GM12878 (cell line): Measurements from ENCODE around the gene PRRX2. TPM values are rescaled to one million over a fixed set of nuclear protein-coding genes. Genes with fewer than 3 reads are reported as not detected.

Source experiments
- ATAC-seq: fragments of 200-7000 bp; cut with Tn5 transposase; 3 replicates; pipeline ENCODE4 v1.9.1; 2020; ENCODE audit warnings: mild to moderate bottlenecking, moderate library complexity
- BruUV-seq: library from RNA; stranded (reverse); fragments of 400-500 nt; replicated peaks from 2 replicates; lab custom pipeline; 2021; lab: Mats Ljungman, UMichigan
- CTCF ChIA-PET: fragments of 300-600 bp; sonication (Branson Sonifier 250); formaldehyde crosslinking; extraction: SDS; loops from one replicate; lab custom pipeline; 2021; ENCODE audit warnings: inconsistent platforms; lab: Yijun Ruan, JAX
- POLR2A ChIA-PET: fragments of 350-600 bp; formaldehyde crosslinking; extraction: SDS; loops from one replicate; lab custom pipeline; 2021; ENCODE audit warnings: inconsistent platforms; lab: Charles Lee
- RAD21 ChIA-PET: fragments of 300-600 bp; sonication (Branson Sonifier 250); formaldehyde crosslinking; loops from one replicate; lab custom pipeline; 2023; ENCODE audit warnings: antibody characterized with exemption; ENCODE audit not compliant: unreplicated experiment; lab: Charles Lee
- SMC1A ChIA-PET: fragments of 300-600 bp; sonication (Branson Sonifier 250); formaldehyde crosslinking; loops from one replicate; lab custom pipeline; 2023; ENCODE audit not compliant: unreplicated experiment, uncharacterized antibody; lab: Charles Lee
- DNase-seq: peaks from one replicate; pipeline ENCODE4 v3.0.0-alpha.2; 2011; ENCODE audit warnings: low read depth, low spot score
- FAIRE-seq: peaks from 3 replicates; lab custom pipeline; 2011; peaks lifted over from hg19 to GRCh38; lab: Jason Lieb, UNC
- H2AFZ ChIP-seq: 2 replicates; pipeline ENCODE4 v1.6.0; 2011; ENCODE audit warnings: low read depth, low read length, control low read depth; ENCODE audit not compliant: control insufficient read depth
- H3K27ac ChIP-seq: 2 replicates; pipeline ENCODE4 v1.5.1; 2011; ENCODE audit warnings: control low read depth; ENCODE audit not compliant: control insufficient read depth, insufficient read depth
- H3K27me3 ChIP-seq, 2 experiments: replicated peaks in 1 of 2; 2 replicates each; pipeline versions ENCODE4 v1.6.0 to v1.6.1; 2011; ENCODE audit warnings: low read length in 1 of 2; ENCODE audit not compliant: control insufficient read depth in 2 of 2, insufficient read depth in 2 of 2
- H3K36me3 ChIP-seq, 2 experiments: 2 replicates each; pipeline ENCODE4 v1.5.1; 2011; ENCODE audit warnings: low read length in 1 of 2; ENCODE audit not compliant: control insufficient read depth in 2 of 2, insufficient read depth in 2 of 2
- H3K4me1 ChIP-seq: 2 replicates; pipeline ENCODE4 v1.6.1; 2011; ENCODE audit warnings: mild to moderate bottlenecking, low read length, moderate library complexity, mixed read lengths; ENCODE audit not compliant: control insufficient read depth, insufficient read depth
- H3K4me2 ChIP-seq: 2 replicates; pipeline ENCODE4 v1.6.0; 2011; ENCODE audit warnings: control low read depth; ENCODE audit not compliant: control insufficient read depth, insufficient read depth
- H3K4me3 ChIP-seq: fragments of 200-600 bp; sonication (generic); 2 replicates; pipeline ENCODE4 v1.5.1; 2016
- H3K79me2 ChIP-seq: 2 replicates; pipeline ENCODE4 v1.6.0; 2011; ENCODE audit warnings: low read length; ENCODE audit not compliant: control insufficient read depth, insufficient read depth
- H3K9ac ChIP-seq: 2 replicates; pipeline ENCODE4 v1.8.0; 2011; ENCODE audit warnings: low read length, control low read depth, mixed read lengths; ENCODE audit not compliant: control insufficient read depth, insufficient read depth
- H3K9me3 ChIP-seq: replicated peaks from 3 replicates; pipeline ENCODE4 v1.5.1; 2011; ENCODE audit warnings: mild to moderate bottlenecking, low read length; ENCODE audit not compliant: control insufficient read depth, insufficient read depth
- H4K20me1 ChIP-seq: 2 replicates; pipeline ENCODE4 v1.6.0; 2011; ENCODE audit not compliant: control insufficient read depth, insufficient read depth
- BACH1 ChIP-seq: fragments of 450-650 bp; IDR thresholded peaks from 2 replicates; pipeline ENCODE4 v1.6.1; 2017; ENCODE audit warnings: mild to moderate bottlenecking, borderline replicate concordance
- CEBPB ChIP-seq, 2 experiments: fragments of 150-350 bp in 1 of 2; IDR thresholded peaks; 2 replicates each; pipeline ENCODE4 v1.6.1; 2012 to 2014; ENCODE audit warnings: low read depth in 2 of 2, low read length in 2 of 2, borderline replicate concordance in 1 of 2, inconsistent platforms in 1 of 2
- CHD4 ChIP-seq: fragments of 200-600 bp; sonication (generic); IDR thresholded peaks from 2 replicates; pipeline ENCODE4 v1.6.1; 2016; ENCODE audit warnings: mild to moderate bottlenecking
- FOXK2 ChIP-seq: fragments of 450-650 bp; IDR thresholded peaks from 2 replicates; pipeline ENCODE4 v1.6.1; 2017; ENCODE audit warnings: mild to moderate bottlenecking, moderate library complexity
- HDAC2 ChIP-seq: fragments of 200-600 bp; sonication (generic); IDR thresholded peaks from 2 replicates; pipeline ENCODE4 v1.6.1; 2017
- KAT2A ChIP-seq: conservative IDR thresholded peaks from 2 replicates; pipeline ENCODE4 v1.6.1; 2011; ENCODE audit warnings: low read depth, low read length; ENCODE audit not compliant: control insufficient read depth
- MYB ChIP-seq: fragments of 150-350 bp; IDR thresholded peaks from 2 replicates; pipeline ENCODE4 v1.6.1; 2014; ENCODE audit warnings: mild to moderate bottlenecking, low read depth, low read length, borderline replicate concordance
- NFXL1 ChIP-seq: fragments of 450-650 bp; IDR thresholded peaks from 2 replicates; pipeline ENCODE4 v1.6.1; 2017; ENCODE audit warnings: antibody characterized with exemption, mild to moderate bottlenecking, borderline replicate concordance
- POU2F2 ChIP-seq: IDR thresholded peaks from 3 replicates; pipeline ENCODE4 v1.6.1; 2011; ENCODE audit warnings: low read depth, mild to moderate bottlenecking, low read length, borderline replicate concordance
- RELA ChIP-seq: fragments of 450-650 bp; IDR thresholded peaks from 2 replicates; pipeline ENCODE4 v1.8.0; 2014; ENCODE audit warnings: borderline replicate concordance; ENCODE audit not compliant: partially characterized antibody
- SPI1 ChIP-seq: IDR thresholded peaks from 2 replicates; pipeline ENCODE4 v1.6.1; 2011; ENCODE audit warnings: low read depth, mild to moderate bottlenecking, low read length, moderate library complexity, borderline replicate concordance; ENCODE audit not compliant: insufficient read depth
- STAT3 ChIP-seq: IDR thresholded peaks from 2 replicates; pipeline ENCODE4 v1.6.1; 2011; ENCODE audit warnings: low read depth, low read length, improper control_type of control experiment
- WGBS: methylation state at CpG from one replicate; pipeline ENCODE4 v1.1.6; 2016; ENCODE audit warnings: low lambda C conversion rate; ENCODE audit not compliant: insufficient replicate concordance, insufficient coverage; ENCODE audit errors: missing lambda C conversion rate; 5-methylcytosine and 5-hydroxymethylcytosine counted together
- in situ Hi-C: fragments of 300-500 bp; cut with MboI; formaldehyde crosslinking; loops from 9 replicates; pipeline ENCODE4 v1.14.3; 2018; ENCODE audit warnings: mixed read lengths
- intact Hi-C: fragments of 100-400 bp; cut with micrococcal nuclease; formaldehyde crosslinking; loops from one replicate; pipeline ENCODE4 v1.14.2; 2022; ENCODE audit not compliant: unreplicated experiment
- polyA plus RNA-seq, 11 experiments: library from polyadenylated mRNA; depleted of rRNA in 4 of 11; unstranded in 6 of 11; stranded (reverse) in 5 of 11; fragments of >200 nt; fragmentation: Nextera tagmentation in 4 of 11; fragmentation: Illumina TruSeq in 1 of 11; extraction: Ambion mirVana in 4 of 11; extraction: Trizol in 1 of 11; gene quantifications; 1 replicate in 1 of 11; 2 replicates in 10 of 11; pipeline versions ENCODE4 v1.2.1 to v1.2.3, GENCODE V29; 2011 to 2016; ENCODE audit warnings: inconsistent platforms in 2 of 11, missing spikeins in 2 of 11, low read depth in 1 of 11
- total RNA-seq, 4 experiments: library from RNA; depleted of rRNA in 3 of 4; stranded (reverse); fragments of >200 nt in 3 of 4; fragmentation: Illumina TruSeq in 1 of 4; extraction: Trizol in 1 of 4; gene quantifications; 2 replicates each; pipeline versions ENCODE4 v1.2.1 to v1.2.3, GENCODE V29; 2013 to 2021
- TF ChIP-seq, protein P1 (sequence below): IDR thresholded peaks from 2 replicates; pipeline ENCODE4 v1.6.1; 2012; ENCODE audit warnings: low read depth, low read length, improper control_type of control experiment
- TF ChIP-seq, protein P2 (sequence below): fragments of 450-650 bp; formaldehyde crosslinking; IDR thresholded peaks from 2 replicates; pipeline ENCODE4 v1.5.0; 2022; ENCODE audit warnings: mild to moderate bottlenecking, missing genetic modification characterization
- TF ChIP-seq, protein P3 (sequence below): IDR thresholded peaks from 2 replicates; pipeline ENCODE4 v1.6.1; 2011; ENCODE audit warnings: mild to moderate bottlenecking, low read depth, low read length, moderate library complexity; ENCODE audit not compliant: insufficient replicate concordance

The PRRX2 gene
- total and polyA plus RNA-seq, 10 of the 15 experiments (the other 5 are each of a cell fraction or from before 2014, with no cell fraction given): not detected

DNA sequence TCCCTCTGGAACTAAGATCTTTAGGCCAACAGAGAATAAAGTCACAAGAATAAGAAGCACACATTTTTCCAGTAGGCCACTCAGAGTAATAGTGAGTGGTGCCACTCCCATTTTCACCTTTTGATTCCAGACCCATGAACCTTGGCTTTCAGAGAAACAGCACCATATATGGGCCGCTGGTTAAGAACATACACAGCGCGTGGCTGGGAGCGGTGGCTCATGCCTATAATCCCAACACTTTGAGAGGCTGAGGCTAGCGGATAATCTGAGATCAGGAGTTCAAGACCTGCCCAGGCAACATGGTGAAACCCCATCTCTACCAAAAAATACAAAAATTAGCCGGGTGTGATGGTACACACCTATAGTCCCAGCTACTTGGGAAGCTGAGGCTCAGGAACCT is 103.0 kb downstream of the PRRX2 start (continued):
- TF ChIP-seq, protein P1, sequence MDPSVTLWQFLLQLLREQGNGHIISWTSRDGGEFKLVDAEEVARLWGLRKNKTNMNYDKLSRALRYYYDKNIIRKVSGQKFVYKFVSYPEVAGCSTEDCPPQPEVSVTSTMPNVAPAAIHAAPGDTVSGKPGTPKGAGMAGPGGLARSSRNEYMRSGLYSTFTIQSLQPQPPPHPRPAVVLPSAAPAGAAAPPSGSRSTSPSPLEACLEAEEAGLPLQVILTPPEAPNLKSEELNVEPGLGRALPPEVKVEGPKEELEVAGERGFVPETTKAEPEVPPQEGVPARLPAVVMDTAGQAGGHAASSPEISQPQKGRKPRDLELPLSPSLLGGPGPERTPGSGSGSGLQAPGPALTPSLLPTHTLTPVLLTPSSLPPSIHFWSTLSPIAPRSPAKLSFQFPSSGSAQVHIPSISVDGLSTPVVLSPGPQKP: no peak
- TF ChIP-seq KAT2A (no peak), POU2F2 (no peak), STAT3 (no peak), CHD4 (no peak)

DNA sequence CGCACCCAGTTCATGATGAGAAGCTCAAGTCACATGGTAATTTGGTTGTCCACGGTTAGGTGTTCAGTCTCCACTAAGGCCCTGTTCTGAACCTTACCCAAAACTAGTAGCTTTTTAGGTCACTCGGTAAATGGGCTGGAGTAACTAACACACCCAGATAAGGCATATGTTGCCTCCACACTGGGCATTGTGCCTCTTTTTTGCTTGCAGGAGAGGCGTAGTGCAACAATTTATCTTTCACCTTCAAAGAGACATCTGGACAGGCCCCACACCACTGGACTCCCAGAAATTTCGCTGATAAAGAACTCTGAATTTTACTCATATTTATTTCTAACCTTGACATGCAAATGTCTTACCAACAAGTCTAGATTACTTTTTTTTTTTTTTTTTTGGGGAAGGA is 104.2 kb downstream of the PRRX2 start:
- in situ Hi-C loops (no loop called here), intact Hi-C loops (no loop called here)
- TF ChIP-seq, protein P2, sequence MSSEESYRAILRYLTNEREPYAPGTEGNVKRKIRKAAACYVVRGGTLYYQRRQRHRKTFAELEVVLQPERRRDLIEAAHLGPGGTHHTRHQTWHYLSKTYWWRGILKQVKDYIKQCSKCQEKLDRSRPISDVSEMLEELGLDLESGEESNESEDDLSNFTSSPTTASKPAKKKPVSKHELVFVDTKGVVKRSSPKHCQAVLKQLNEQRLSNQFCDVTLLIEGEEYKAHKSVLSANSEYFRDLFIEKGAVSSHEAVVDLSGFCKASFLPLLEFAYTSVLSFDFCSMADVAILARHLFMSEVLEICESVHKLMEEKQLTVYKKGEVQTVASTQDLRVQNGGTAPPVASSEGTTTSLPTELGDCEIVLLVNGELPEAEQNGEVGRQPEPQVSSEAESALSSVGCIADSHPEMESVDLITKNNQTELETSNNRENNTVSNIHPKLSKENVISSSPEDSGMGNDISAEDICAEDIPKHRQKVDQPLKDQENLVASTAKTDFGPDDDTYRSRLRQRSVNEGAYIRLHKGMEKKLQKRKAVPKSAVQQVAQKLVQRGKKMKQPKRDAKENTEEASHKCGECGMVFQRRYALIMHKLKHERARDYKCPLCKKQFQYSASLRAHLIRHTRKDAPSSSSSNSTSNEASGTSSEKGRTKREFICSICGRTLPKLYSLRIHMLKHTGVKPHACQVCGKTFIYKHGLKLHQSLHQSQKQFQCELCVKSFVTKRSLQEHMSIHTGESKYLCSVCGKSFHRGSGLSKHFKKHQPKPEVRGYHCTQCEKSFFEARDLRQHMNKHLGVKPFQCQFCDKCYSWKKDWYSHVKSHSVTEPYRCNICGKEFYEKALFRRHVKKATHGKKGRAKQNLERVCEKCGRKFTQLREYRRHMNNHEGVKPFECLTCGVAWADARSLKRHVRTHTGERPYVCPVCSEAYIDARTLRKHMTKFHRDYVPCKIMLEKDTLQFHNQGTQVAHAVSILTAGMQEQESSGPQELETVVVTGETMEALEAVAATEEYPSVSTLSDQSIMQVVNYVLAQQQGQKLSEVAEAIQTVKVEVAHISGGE (CRISPR knock-in tag): no peak
- no peak for TF ChIP-seq MYB
- no peak for TF ChIP-seq BACH1
- TF ChIP-seq, protein P1: no peak
- no peak for TF ChIP-seq SPI1
- TF ChIP-seq, protein P3, sequence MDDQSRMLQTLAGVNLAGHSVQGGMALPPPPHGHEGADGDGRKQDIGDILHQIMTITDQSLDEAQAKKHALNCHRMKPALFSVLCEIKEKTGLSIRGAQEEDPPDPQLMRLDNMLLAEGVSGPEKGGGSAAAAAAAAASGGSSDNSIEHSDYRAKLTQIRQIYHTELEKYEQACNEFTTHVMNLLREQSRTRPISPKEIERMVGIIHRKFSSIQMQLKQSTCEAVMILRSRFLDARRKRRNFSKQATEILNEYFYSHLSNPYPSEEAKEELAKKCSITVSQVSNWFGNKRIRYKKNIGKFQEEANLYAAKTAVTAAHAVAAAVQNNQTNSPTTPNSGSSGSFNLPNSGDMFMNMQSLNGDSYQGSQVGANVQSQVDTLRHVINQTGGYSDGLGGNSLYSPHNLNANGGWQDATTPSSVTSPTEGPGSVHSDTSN: no peak
- no peak for TF ChIP-seq CEBPB (IDR thresholded peaks at IDR 0.05; ENCODE audit: borderline replicate concordance in 1 of 2, low read depth in 2 of 2, low read length in 2 of 2)
- TF ChIP-seq RELA: no peak
- TF ChIP-seq HDAC2: no peak
- TF ChIP-seq NFXL1: no peak
- TF ChIP-seq FOXK2: no peak
- Histone ChIP-seq H3K27ac (no peak overlapping the region), H3K27me3 (peaks cover 0 to 1% of the 10 kb centered on the region in 2 experiments; a peak in 1 of 4 replicates), H3K4me2 (no peak overlapping the region), H3K79me2 (no peaks in the 10 kb centered on the region), H3K4me3 (no peak overlapping the region), H4K20me1 (no peaks in the 10 kb centered on the region), H3K9me3 (no peaks in the 10 kb centered on the region), H3K36me3 (no peaks in the 10 kb centered on the region), H3K9ac (no peak overlapping the region), H2AFZ (no peak overlapping the region), H3K4me1 (no peaks in the 10 kb centered on the region)
- no TSS peak for BruUV-seq
- RAD21 ChIA-PET: no interaction called here
- 27% methylated on average over 5 of the region's 5 CpGs for WGBS
- CTCF ChIA-PET: no interaction called here
- DNase-seq (no peak), FAIRE-seq (no peak), ATAC-seq (no peak)
- POLR2A ChIA-PET: no interaction called here
- SMC1A ChIA-PET: no interaction called here
